CD4-positive, alpha-beta T cell treated with Interleukin-17A for 1 hour (primary cell): ENCODE data around the gene SLC39A8.
A peak's percentile ranks its signal among the peaks of the same experiment; 100 is the strongest.
"Not testable (repeated sequence)": the region's sequence is repeated elsewhere in the genome, so short reads cannot be mapped to it uniquely, and the experiment has no call there.

Source experiments
- DNase-seq: peaks from one replicate; pipeline ENCODE4 v3.0.0-alpha.2; 2020

The SLC39A8 gene

DNA sequence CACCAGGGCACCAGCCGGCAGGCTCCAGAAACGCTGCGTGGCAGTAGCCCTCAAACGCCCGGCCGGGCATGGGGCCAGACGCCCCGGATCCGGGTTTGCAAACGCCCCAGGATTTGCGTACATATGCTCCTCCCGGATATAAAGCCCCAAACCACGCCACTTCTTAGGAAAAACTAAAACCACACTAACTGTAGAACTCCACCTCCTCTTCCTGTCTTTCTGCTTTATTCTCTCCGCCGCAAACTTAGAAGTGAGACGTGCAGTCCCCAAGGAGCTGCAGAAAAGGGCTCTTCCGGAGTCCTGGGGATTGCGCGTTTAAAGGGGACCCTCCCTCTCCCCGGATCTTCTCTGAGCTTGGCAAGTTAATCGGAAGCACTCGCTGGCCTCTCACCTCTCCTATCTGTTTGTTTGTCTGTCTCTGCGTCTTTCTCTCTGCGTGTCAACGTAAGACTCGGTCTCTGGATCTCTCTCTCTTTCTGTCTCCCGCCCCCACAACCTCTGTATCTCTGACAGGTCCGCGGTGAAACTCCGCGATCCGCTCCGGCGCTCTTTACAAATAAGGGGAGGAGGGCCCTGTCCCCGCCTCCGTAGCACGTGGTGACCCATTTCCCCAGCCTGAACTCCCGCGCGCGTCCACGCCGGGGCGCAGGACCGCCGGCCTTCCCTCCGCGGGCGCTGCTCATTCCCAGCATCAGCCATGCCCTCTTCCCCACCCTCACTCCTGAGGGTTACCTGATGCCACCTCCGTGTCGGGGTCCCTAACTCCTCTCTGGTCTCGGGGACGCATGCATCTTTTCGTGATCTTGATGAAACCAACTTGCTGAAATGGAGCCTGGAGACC lies at the start of gene SLC39A8:
Gene SLC39A8 (minus strand): TSS at position 529 of the 841 bp plus-strand sequence. CDS start 820 bp downstream, outside the sequence.
- DNase-seq = peak; percentile 88

DNA sequence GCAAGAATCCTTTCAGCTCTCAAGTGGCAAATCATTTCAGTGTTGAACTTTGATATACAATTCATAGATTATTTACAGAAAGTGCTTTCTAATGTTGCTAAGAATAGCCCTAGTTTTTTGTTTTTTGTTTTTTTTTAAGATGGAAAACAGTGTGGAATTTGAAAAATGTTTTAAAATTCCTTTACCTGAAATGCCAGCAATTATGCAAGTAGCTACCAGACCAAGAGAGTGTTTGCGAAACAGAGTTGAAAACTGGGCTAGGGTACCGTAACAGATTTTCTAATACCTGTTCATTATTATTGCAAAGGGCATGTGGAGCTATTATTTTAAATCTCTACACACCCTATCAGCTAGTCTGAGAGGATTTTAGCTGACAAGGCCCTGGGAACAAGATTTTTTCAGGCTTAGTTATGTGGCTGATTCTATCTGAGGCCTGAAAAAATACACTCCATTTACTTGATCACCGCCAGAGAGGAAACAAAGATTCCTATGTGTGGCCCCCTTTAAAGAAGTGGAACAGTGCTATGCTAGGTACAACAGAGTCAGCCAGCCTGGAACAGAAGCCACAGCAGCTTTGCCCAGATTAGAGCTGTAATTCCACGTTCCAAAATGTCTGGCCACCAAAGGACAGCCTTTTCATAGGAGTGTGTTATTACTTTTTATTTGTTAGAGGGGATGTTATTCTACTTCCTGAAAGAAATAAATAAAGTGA lies 46.9 kb upstream of the SLC39A8 start:
- DNase-seq = no peak

DNA sequence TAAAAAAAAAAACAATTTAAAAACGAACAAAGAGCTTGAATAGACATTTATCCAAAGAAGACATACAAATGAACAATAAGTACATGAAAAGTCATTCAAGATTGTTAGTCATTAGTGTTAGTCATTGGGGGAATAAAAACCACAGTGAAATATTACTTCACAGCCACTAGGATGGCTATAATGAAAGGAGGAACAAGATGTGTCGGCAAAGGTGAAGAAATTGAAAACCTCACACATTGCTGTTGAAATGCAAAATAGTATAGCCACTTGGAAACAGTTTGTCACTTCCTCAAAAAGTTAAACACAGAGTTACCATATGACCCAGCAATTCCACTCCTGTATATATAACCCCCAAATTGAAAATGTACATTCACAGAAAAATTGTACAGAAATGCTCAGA lies 45.2 kb upstream of the SLC39A8 start:
- peak; percentile 31 for DNase-seq

DNA sequence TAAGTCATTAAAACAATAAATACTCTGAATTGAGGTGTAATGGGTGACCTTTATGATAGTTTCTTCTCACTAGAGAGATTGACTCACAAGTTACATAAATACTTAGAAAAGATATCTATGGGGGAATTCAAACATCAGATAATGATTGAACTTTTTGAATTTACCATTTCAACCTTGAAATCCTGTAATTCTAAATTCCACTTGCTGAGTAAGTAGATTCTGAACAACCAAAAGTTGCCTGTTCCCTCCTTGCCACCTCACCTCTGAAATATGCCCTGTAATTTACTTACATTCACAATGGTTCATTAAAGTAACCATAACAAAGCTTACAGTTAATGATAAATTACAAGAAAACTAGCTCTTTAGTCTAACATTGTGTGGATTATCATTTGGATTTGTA lies 43.3 kb upstream of the SLC39A8 start:
- no peak for DNase-seq

GRCh38 chr4:102387552-102388150 lies 42.4 kb upstream of the SLC39A8 start:
- DNase-seq = no peak

DNA sequence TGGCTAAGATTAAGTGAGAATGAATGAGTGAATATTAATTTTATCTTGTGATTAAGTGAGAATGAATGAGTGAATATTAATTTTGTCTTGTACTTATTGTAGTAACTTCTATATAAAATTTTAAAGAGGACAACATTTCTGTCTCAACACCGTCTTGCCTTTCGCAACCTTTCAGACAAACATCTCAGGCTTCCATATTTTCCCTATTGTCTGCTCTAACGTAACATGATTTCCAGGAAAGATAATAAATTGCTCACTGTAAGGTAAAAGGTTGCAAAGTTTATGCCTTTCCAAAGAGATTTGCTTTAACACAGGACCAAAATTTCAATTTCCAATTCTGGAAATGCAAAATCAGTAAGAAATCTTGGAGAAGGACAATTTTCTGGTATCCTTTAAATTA lies 41.7 kb upstream of the SLC39A8 start:
- DNase-seq = no peak

DNA sequence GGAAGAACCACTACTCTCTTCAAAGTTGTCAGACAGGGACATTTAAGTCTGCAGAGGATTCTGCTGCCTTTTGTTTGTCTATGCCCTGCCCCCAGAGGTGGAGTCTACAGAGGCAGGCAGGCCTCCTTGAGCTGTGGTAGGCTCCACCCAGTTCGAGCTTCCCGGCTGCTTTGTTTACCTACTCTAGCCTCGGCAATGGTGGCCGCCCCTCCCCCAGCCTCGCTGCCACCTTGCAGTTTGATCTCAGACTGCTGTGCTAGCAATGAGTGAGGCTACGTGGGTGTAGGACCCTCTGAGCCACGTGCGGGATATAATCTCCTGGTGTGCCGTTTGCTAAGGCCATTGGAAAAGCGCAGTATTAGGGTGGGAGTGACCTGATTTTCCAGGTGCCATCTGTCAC lies 35.0 kb upstream of the SLC39A8 start:
- DNase-seq = not testable (repeated sequence)

- no peak for DNase-seq
These were observed 17.7 kb upstream of the SLC39A8 start for GRCh38 chr4:102362922-102363432.

- no peak for DNase-seq
These were observed 12.8 kb upstream of the SLC39A8 start for GRCh38 chr4:102358128-102358527.

DNA sequence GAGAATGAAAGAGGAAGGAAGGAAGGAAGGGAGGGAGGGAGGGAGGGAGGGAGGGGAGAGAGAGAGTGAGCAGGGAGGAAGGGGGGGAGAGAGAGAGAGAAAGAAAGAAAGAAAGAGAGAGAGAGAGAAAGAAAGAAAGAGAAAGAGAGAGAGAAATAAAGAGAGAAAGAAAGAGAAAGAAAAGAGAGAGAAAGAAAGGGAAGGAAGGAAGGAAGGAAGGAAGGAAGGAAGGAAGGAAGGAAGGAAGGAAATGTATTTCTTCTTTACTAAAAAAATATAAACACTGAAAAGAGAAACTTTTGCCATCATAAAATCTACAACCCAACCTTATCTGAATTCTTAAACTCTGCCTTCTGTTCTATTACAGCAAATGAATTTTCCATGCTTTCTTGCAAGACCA lies 12.4 kb upstream of the SLC39A8 start:
- not testable (repeated sequence) for DNase-seq

GRCh38 chr4:102356562-102357202 lies 11.4 kb upstream of the SLC39A8 start:
- no peak for DNase-seq

GRCh38 chr4:102355748-102356147 lies 10.5 kb upstream of the SLC39A8 start:
- no peak for DNase-seq

DNA sequence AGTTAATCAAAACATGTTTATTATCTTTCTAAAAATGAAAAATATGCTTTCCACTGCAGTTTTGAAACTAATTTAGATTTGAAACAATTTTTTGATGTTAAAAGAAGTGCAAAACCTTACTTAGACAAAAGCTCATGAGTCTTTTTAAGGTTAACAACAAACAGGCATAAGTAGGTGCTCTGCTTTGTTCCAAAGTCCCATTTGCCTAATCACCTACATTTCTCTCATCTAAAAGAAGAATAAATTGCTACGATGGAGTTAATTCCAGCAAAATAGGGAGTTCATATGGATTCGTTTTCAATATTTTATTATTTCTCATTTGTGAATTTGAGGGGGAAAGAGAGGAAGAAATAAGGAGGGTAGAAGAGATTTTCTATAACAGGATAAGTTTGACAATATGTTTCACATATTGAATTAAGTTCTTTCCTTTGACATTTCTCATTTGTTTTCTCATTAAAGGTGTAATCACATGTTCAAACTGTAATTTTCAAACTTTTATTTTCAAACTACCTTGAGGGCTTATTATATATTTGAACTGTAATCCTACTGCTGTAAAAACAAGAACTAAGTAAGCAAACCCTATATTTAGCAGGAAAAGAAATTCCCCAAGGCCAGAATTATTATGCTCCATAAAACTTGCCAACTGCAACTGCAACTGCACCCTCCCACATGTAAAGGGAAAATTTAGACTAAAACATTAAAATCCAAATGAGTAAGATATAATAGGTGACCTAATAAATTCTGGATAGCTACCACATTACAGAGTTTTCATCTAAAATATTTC lies 9.6 kb upstream of the SLC39A8 start:
- no peak for DNase-seq

GRCh38 chr4:102352781-102353180 lies 7.5 kb upstream of the SLC39A8 start:
- no peak for DNase-seq

GRCh38 chr4:102350634-102351033 lies 5.4 kb upstream of the SLC39A8 start:
- no peak for DNase-seq

- DNase-seq = no peak
These were observed 3.4 kb upstream of the SLC39A8 start for GRCh38 chr4:102348701-102349100.

DNA sequence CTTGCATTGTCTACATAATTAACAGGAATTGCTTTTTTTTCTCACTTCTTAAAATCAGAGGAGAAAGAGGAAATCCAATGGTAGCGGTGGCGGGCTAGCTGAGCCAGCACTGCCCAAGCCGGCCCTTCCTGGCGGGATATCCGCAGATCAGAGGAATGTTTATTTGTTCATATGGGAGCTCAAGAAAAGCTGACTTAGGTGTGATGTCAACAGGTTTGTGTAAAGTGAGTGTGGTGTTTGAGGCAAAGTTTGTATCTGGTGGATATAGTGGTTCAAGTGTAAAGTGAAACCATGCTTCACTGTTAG lies 466 bp upstream of the SLC39A8 start:
- peak; percentile 37 for DNase-seq

- DNase-seq = peak; percentile 71
These were observed 745 bp downstream of the SLC39A8 start for GRCh38 chr4:102344520-102344953.

DNA sequence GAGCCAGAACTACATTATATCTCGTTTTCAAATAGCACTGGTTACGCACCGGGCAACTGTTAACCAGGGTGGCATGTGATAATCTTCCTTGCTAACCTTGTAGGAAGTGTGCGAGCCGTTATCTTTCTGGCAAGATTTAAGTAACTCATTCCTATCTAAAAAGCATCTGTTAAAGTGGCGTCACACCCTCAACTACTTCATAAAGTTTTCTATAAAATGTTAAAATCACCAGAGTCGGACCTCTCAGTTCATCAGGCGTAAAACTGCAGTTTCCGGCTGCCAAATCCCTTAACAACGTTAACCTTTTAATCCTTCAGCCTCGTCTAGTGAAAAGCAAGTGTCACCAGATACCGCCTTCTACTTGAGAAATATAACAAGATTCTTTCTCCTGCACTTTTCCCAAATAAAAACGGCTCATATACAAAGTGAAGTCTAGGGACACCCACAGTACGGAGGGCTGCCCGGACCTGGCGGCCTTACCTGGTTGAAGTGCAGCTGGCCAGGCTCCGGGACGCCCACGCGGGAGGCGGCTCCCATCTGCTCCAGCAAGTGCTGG lies 1.2 kb downstream of the SLC39A8 start:
- DNase-seq = peak; percentile 37

DNA sequence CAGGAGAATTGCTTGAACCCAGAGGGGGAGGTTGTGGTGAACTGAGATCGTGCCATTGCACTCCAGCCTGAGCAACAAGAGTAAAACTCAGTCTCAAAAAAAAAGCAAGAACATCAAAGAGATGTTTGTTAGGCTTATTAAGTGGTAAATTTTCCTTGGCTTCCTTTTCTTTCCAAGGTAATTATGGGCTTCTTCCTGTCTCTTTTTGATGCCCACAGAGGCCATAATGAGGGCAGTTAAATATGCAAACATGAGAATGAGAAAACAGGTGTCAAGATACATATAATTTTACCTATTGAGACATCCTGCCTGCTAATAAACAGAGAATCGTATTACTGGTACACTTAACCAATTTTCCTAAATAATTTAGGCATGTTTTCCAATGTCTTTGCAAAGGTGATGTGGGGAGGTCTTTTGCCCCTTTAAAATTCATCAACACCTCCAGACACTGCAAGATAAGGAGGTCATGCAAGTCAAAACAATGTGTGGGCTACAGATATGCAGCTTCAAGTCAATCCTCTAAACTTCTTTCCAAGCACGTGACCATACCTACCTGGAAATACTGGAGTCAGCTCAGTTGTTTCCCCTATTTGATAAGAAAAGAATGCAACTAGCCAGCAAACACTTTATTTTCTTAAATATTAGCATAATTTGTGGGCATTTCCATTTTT lies 2.7 kb downstream of the SLC39A8 start:
- no peak for DNase-seq

- no peak for DNase-seq
These were observed 4.1 kb downstream of the SLC39A8 start for GRCh38 chr4:102341201-102341600.
